Measurements from ENCODE around the gene TENT5C. TPM values are rescaled to one million over a fixed set of nuclear protein-coding genes. Genes with fewer than 3 reads are reported as not detected.

Gene TENT5C
- total RNA-seq, 1 donor from 2014 or later: 5.2 TPM

- Mint-ChIP-seq H3K9me3 (no peaks in the 10 kb centered on the region), H3K27me3 (ENCODE audit: insufficient read depth) (peaks cover 13% of the 10 kb centered on the region), H3K27ac (no peak overlapping the region), H3K4me1 (ENCODE audit: low read depth) (peaks cover 72% of the 10 kb centered on the region), H3K36me3 (ENCODE audit: low read depth) (peaks cover 2% of the 10 kb centered on the region), H3K4me3 (no peak overlapping the region)
- DNase-seq (ENCODE audit: low spot score): no peak
- intact Hi-C loops (cut with micrococcal nuclease): no loop called here
Measured at GRCh38 chr1:117653195-117653594, 47.3 kb downstream of the TENT5C start.

- peak overlapping the region; percentile 69 for H3K27ac Mint-ChIP-seq
- intact Hi-C loops (cut with micrococcal nuclease): loop anchor here (1.0 kb wide), 4 partner anchors 10 to 119 kb away; partner anchors contain the start of gene TENT5C
- peaks cover 13% of the 10 kb centered on the region for H3K27me3 Mint-ChIP-seq (ENCODE audit: insufficient read depth)
- peaks cover 78% of the 10 kb centered on the region for H3K4me1 Mint-ChIP-seq (ENCODE audit: low read depth)
- peak overlapping the region; percentile 80 for H3K4me3 Mint-ChIP-seq
- peaks cover 2% of the 10 kb centered on the region for H3K36me3 Mint-ChIP-seq (ENCODE audit: low read depth)
- DNase-seq (ENCODE audit: low spot score): no peak
- no peaks in the 10 kb centered on the region for H3K9me3 Mint-ChIP-seq
Measured at GRCh38 chr1:117653732-117654492, 48.1 kb downstream of the TENT5C start.

- intact Hi-C loops (cut with micrococcal nuclease): loop anchor here (1.0 kb wide), 4 partner anchors 10 to 119 kb away; partner anchors contain the start of gene TENT5C
- peak overlapping the region; percentile 80 for H3K4me3 Mint-ChIP-seq
- peaks cover 2% of the 10 kb centered on the region for H3K36me3 Mint-ChIP-seq (ENCODE audit: low read depth)
- no peaks in the 10 kb centered on the region for H3K9me3 Mint-ChIP-seq
- no peak for DNase-seq (ENCODE audit: low spot score)
- peaks cover 13% of the 10 kb centered on the region for H3K27me3 Mint-ChIP-seq (ENCODE audit: insufficient read depth)
- H3K4me1 Mint-ChIP-seq (ENCODE audit: low read depth): peaks cover 80% of the 10 kb centered on the region
- peak overlapping the region; percentile 87 for H3K27ac Mint-ChIP-seq
Measured at GRCh38 chr1:117654493-117655219, 48.8 kb downstream of the TENT5C start.

- Mint-ChIP-seq H3K27me3 (ENCODE audit: insufficient read depth) (peaks cover 11% of the 10 kb centered on the region), H3K4me1 (ENCODE audit: low read depth) (peaks cover 85% of the 10 kb centered on the region), H3K4me3 (peak overlapping the region; percentile 80), H3K27ac (peak overlapping the region; percentile 87), H3K36me3 (ENCODE audit: low read depth) (peaks cover 2% of the 10 kb centered on the region), H3K9me3 (no peaks in the 10 kb centered on the region)
- intact Hi-C loops (cut with micrococcal nuclease): no loop called here
- DNase-seq (ENCODE audit: low spot score): no peak
Measured at GRCh38 chr1:117655220-117655577, 49.4 kb downstream of the TENT5C start.

- Mint-ChIP-seq H3K27me3 (ENCODE audit: insufficient read depth) (peaks cover 4% of the 10 kb centered on the region), H3K36me3 (ENCODE audit: low read depth) (peaks cover 8% of the 10 kb centered on the region), H3K27ac (peak overlapping the region; percentile 87), H3K9me3 (peaks cover 2% of the 10 kb centered on the region), H3K4me1 (ENCODE audit: low read depth) (peaks cover 91% of the 10 kb centered on the region), H3K4me3 (peak overlapping the region; percentile 80)
- intact Hi-C loops (cut with micrococcal nuclease): no loop called here
- DNase-seq (ENCODE audit: low spot score): peak; percentile 81
Measured at GRCh38 chr1:117656202-117656641, 50.4 kb downstream of the TENT5C start.

GRCh38 chr1:117657031-117657430 lies 51.2 kb downstream of the TENT5C start:
- peak overlapping the region; percentile 35 for H3K4me3 Mint-ChIP-seq
- peaks cover 9% of the 10 kb centered on the region for H3K9me3 Mint-ChIP-seq
- DNase-seq (ENCODE audit: low spot score): no peak
- intact Hi-C loops (cut with micrococcal nuclease): no loop called here
- peaks cover 4% of the 10 kb centered on the region for H3K27me3 Mint-ChIP-seq (ENCODE audit: insufficient read depth)
- H3K27ac Mint-ChIP-seq: no peak overlapping the region
- peaks cover 15% of the 10 kb centered on the region for H3K36me3 Mint-ChIP-seq (ENCODE audit: low read depth)
- H3K4me1 Mint-ChIP-seq (ENCODE audit: low read depth): peaks cover 95% of the 10 kb centered on the region

GRCh38 chr1:117657949-117658660 lies 52.3 kb downstream of the TENT5C start:
- H3K27me3 Mint-ChIP-seq (ENCODE audit: insufficient read depth): peaks cover 4% of the 10 kb centered on the region
- no peak for DNase-seq (ENCODE audit: low spot score)
- intact Hi-C loops (cut with micrococcal nuclease): no loop called here
- peaks cover 15% of the 10 kb centered on the region for H3K9me3 Mint-ChIP-seq
- peak overlapping the region; percentile 36 for H3K27ac Mint-ChIP-seq
- H3K4me3 Mint-ChIP-seq: peak overlapping the region; percentile 41
- H3K4me1 Mint-ChIP-seq (ENCODE audit: low read depth): peaks cover 97% of the 10 kb centered on the region
- H3K36me3 Mint-ChIP-seq (ENCODE audit: low read depth): peaks cover 15% of the 10 kb centered on the region

- Mint-ChIP-seq H3K36me3 (ENCODE audit: low read depth) (peaks cover 18% of the 10 kb centered on the region), H3K27me3 (ENCODE audit: insufficient read depth) (peaks cover 3% of the 10 kb centered on the region), H3K9me3 (peaks cover 19% of the 10 kb centered on the region), H3K27ac (peak overlapping the region; percentile 36), H3K4me3 (peak overlapping the region; percentile 41), H3K4me1 (ENCODE audit: low read depth) (peaks cover 97% of the 10 kb centered on the region)
- peak; percentile 75 for DNase-seq (ENCODE audit: low spot score)
- intact Hi-C loops (cut with micrococcal nuclease): no loop called here
Measured at GRCh38 chr1:117658676-117659075, 52.8 kb downstream of the TENT5C start.

GRCh38 chr1:117659550-117660270 lies 53.9 kb downstream of the TENT5C start:
- Mint-ChIP-seq H3K27me3 (ENCODE audit: insufficient read depth) (peaks cover 1% of the 10 kb centered on the region), H3K4me1 (ENCODE audit: low read depth) (peaks cover 97% of the 10 kb centered on the region), H3K4me3 (peak overlapping the region; percentile 41), H3K36me3 (ENCODE audit: low read depth) (peaks cover 23% of the 10 kb centered on the region), H3K27ac (peak overlapping the region; percentile 62), H3K9me3 (peaks cover 23% of the 10 kb centered on the region)
- DNase-seq (ENCODE audit: low spot score): peak; percentile 24
- intact Hi-C loops (cut with micrococcal nuclease): loop anchor here (5.0 to 10.0 kb wide), 9 partner anchors 235 to 1688 kb away; partner anchors contain the start of gene CD58

- Mint-ChIP-seq H3K4me1 (ENCODE audit: low read depth) (peaks cover 97% of the 10 kb centered on the region), H3K36me3 (ENCODE audit: low read depth) (peaks cover 23% of the 10 kb centered on the region), H3K4me3 (peak overlapping the region; percentile 35), H3K27me3 (ENCODE audit: insufficient read depth) (peaks cover 1% of the 10 kb centered on the region), H3K9me3 (peaks cover 23% of the 10 kb centered on the region), H3K27ac (peak overlapping the region; percentile 80)
- intact Hi-C loops (cut with micrococcal nuclease): loop anchor here (5.0 to 10.0 kb wide), 9 partner anchors 234 to 1687 kb away; partner anchors contain the start of gene CD58
- DNase-seq (ENCODE audit: low spot score): no peak
Measured at GRCh38 chr1:117660271-117660965, 54.6 kb downstream of the TENT5C start.

- Mint-ChIP-seq H3K36me3 (ENCODE audit: low read depth) (peaks cover 23% of the 10 kb centered on the region), H3K27ac (peak overlapping the region; percentile 80), H3K4me3 (no peak overlapping the region), H3K9me3 (peaks cover 23% of the 10 kb centered on the region), H3K27me3 (ENCODE audit: insufficient read depth) (peaks cover 1% of the 10 kb centered on the region), H3K4me1 (ENCODE audit: low read depth) (peaks cover 97% of the 10 kb centered on the region)
- DNase-seq (ENCODE audit: low spot score): peak; percentile 61
- intact Hi-C loops (cut with micrococcal nuclease): loop anchor here (5.0 to 10.0 kb wide), 9 partner anchors 234 to 1686 kb away; partner anchors contain the start of gene CD58
Measured at GRCh38 chr1:117661027-117661426, 55.2 kb downstream of the TENT5C start.
